GM12878 (cell line): ENCODE data around the gene ADGB. TPM values are rescaled to one million over a fixed set of nuclear protein-coding genes. Genes with fewer than 3 reads are reported as not detected.

ENCODE experiments used
- ATAC-seq: fragments of 200-7000 bp; cut with Tn5 transposase; 3 replicates; pipeline ENCODE4 v1.9.1; 2020; ENCODE audit warnings: mild to moderate bottlenecking, moderate library complexity
- BruUV-seq: library from RNA; stranded (reverse); fragments of 400-500 nt; replicated peaks from 2 replicates; lab custom pipeline; 2021; lab: Mats Ljungman, UMichigan
- CTCF ChIA-PET: fragments of 300-600 bp; sonication (Branson Sonifier 250); formaldehyde crosslinking; extraction: SDS; loops from one replicate; lab custom pipeline; 2021; ENCODE audit warnings: inconsistent platforms; lab: Yijun Ruan, JAX
- POLR2A ChIA-PET: fragments of 350-600 bp; formaldehyde crosslinking; extraction: SDS; loops from one replicate; lab custom pipeline; 2021; ENCODE audit warnings: inconsistent platforms; lab: Charles Lee
- RAD21 ChIA-PET: fragments of 300-600 bp; sonication (Branson Sonifier 250); formaldehyde crosslinking; loops from one replicate; lab custom pipeline; 2023; ENCODE audit warnings: antibody characterized with exemption; ENCODE audit not compliant: unreplicated experiment; lab: Charles Lee
- SMC1A ChIA-PET: fragments of 300-600 bp; sonication (Branson Sonifier 250); formaldehyde crosslinking; loops from one replicate; lab custom pipeline; 2023; ENCODE audit not compliant: unreplicated experiment, uncharacterized antibody; lab: Charles Lee
- DNase-seq: peaks from one replicate; pipeline ENCODE4 v3.0.0-alpha.2; 2011; ENCODE audit warnings: low read depth, low spot score
- FAIRE-seq: peaks from 3 replicates; lab custom pipeline; 2011; peaks lifted over from hg19 to GRCh38; lab: Jason Lieb, UNC
- H2AFZ ChIP-seq: 2 replicates; pipeline ENCODE4 v1.6.0; 2011; ENCODE audit warnings: low read depth, low read length, control low read depth; ENCODE audit not compliant: control insufficient read depth
- H3K27ac ChIP-seq: 2 replicates; pipeline ENCODE4 v1.5.1; 2011; ENCODE audit warnings: control low read depth; ENCODE audit not compliant: control insufficient read depth, insufficient read depth
- H3K27me3 ChIP-seq, 2 experiments: replicated peaks in 1 of 2; 2 replicates each; pipeline versions ENCODE4 v1.6.0 to v1.6.1; 2011; ENCODE audit warnings: low read length in 1 of 2; ENCODE audit not compliant: control insufficient read depth in 2 of 2, insufficient read depth in 2 of 2
- H3K36me3 ChIP-seq, 2 experiments: 2 replicates each; pipeline ENCODE4 v1.5.1; 2011; ENCODE audit warnings: low read length in 1 of 2; ENCODE audit not compliant: control insufficient read depth in 2 of 2, insufficient read depth in 2 of 2
- H3K4me1 ChIP-seq: 2 replicates; pipeline ENCODE4 v1.6.1; 2011; ENCODE audit warnings: mild to moderate bottlenecking, low read length, moderate library complexity, mixed read lengths; ENCODE audit not compliant: control insufficient read depth, insufficient read depth
- H3K4me2 ChIP-seq: 2 replicates; pipeline ENCODE4 v1.6.0; 2011; ENCODE audit warnings: control low read depth; ENCODE audit not compliant: control insufficient read depth, insufficient read depth
- H3K4me3 ChIP-seq: fragments of 200-600 bp; sonication (generic); 2 replicates; pipeline ENCODE4 v1.5.1; 2016
- H3K79me2 ChIP-seq: 2 replicates; pipeline ENCODE4 v1.6.0; 2011; ENCODE audit warnings: low read length; ENCODE audit not compliant: control insufficient read depth, insufficient read depth
- H3K9ac ChIP-seq: 2 replicates; pipeline ENCODE4 v1.8.0; 2011; ENCODE audit warnings: low read length, control low read depth, mixed read lengths; ENCODE audit not compliant: control insufficient read depth, insufficient read depth
- H3K9me3 ChIP-seq: replicated peaks from 3 replicates; pipeline ENCODE4 v1.5.1; 2011; ENCODE audit warnings: mild to moderate bottlenecking, low read length; ENCODE audit not compliant: control insufficient read depth, insufficient read depth
- H4K20me1 ChIP-seq: 2 replicates; pipeline ENCODE4 v1.6.0; 2011; ENCODE audit not compliant: control insufficient read depth, insufficient read depth
- BHLHE40 ChIP-seq, 2 experiments: fragments of 450-650 bp in 1 of 2; IDR thresholded peaks; 2 replicates each; pipeline ENCODE4 v1.6.1; 2011 to 2017; ENCODE audit warnings: low read depth in 2 of 2, borderline replicate concordance in 1 of 2, improper control_type of control experiment in 1 of 2, low read length in 1 of 2, mild to moderate bottlenecking in 1 of 2
- GATAD2B ChIP-seq: fragments of 450-650 bp; conservative IDR thresholded peaks from 2 replicates; pipeline ENCODE4 v1.6.1; 2017; ENCODE audit warnings: low read depth, mild to moderate bottlenecking, moderate library complexity
- HSF1 ChIP-seq: fragments of 150-350 bp; IDR thresholded peaks from 2 replicates; pipeline ENCODE4 v1.6.1; 2014; ENCODE audit warnings: mild to moderate bottlenecking, low read depth, low read length
- NR2C2 ChIP-seq: IDR thresholded peaks from 2 replicates; pipeline ENCODE4 v1.6.1; 2011; ENCODE audit warnings: borderline replicate concordance, low read depth; ENCODE audit not compliant: control insufficient read depth, insufficient read length
- PAX8 ChIP-seq: fragments of 450-650 bp; IDR thresholded peaks from 2 replicates; pipeline ENCODE4 v1.6.1; 2017; ENCODE audit warnings: mild to moderate bottlenecking, moderate library complexity
- POLR2AphosphoS5 ChIP-seq: IDR thresholded peaks from 2 replicates; pipeline ENCODE4 v1.6.1; 2011; ENCODE audit warnings: mild to moderate bottlenecking, low read length, inconsistent platforms
- ZBTB33 ChIP-seq: fragments of 450-650 bp; IDR thresholded peaks from 2 replicates; pipeline ENCODE4 v1.6.1; 2017; ENCODE audit warnings: mild to moderate bottlenecking
- ZNF622 ChIP-seq: fragments of 450-650 bp; IDR thresholded peaks from 2 replicates; pipeline ENCODE4 v1.6.1; 2017; ENCODE audit warnings: mild to moderate bottlenecking, inconsistent platforms
- WGBS: methylation state at CpG from one replicate; pipeline ENCODE4 v1.1.6; 2016; ENCODE audit warnings: low lambda C conversion rate; ENCODE audit not compliant: insufficient replicate concordance, insufficient coverage; ENCODE audit errors: missing lambda C conversion rate; 5-methylcytosine and 5-hydroxymethylcytosine counted together
- in situ Hi-C: fragments of 300-500 bp; cut with MboI; formaldehyde crosslinking; loops from 9 replicates; pipeline ENCODE4 v1.14.3; 2018; ENCODE audit warnings: mixed read lengths
- intact Hi-C: fragments of 100-400 bp; cut with micrococcal nuclease; formaldehyde crosslinking; loops from one replicate; pipeline ENCODE4 v1.14.2; 2022; ENCODE audit not compliant: unreplicated experiment
- polyA plus RNA-seq, 11 experiments: library from polyadenylated mRNA; depleted of rRNA in 4 of 11; unstranded in 6 of 11; stranded (reverse) in 5 of 11; fragments of >200 nt; fragmentation: Nextera tagmentation in 4 of 11; fragmentation: Illumina TruSeq in 1 of 11; extraction: Ambion mirVana in 4 of 11; extraction: Trizol in 1 of 11; gene quantifications; 1 replicate in 1 of 11; 2 replicates in 10 of 11; pipeline versions ENCODE4 v1.2.1 to v1.2.3, GENCODE V29; 2011 to 2016; ENCODE audit warnings: inconsistent platforms in 2 of 11, missing spikeins in 2 of 11, low read depth in 1 of 11
- total RNA-seq, 4 experiments: library from RNA; depleted of rRNA in 3 of 4; stranded (reverse); fragments of >200 nt in 3 of 4; fragmentation: Illumina TruSeq in 1 of 4; extraction: Trizol in 1 of 4; gene quantifications; 2 replicates each; pipeline versions ENCODE4 v1.2.1 to v1.2.3, GENCODE V29; 2013 to 2021
- TF ChIP-seq, protein P1 (sequence below): fragments of 450-650 bp; formaldehyde crosslinking; IDR thresholded peaks from 2 replicates; pipeline ENCODE4 v1.4.0; 2020; ENCODE audit warnings: mild to moderate bottlenecking, moderate library complexity
- TF ChIP-seq, protein P2 (sequence below): fragments of 450-650 bp; conservative IDR thresholded peaks from 2 replicates; pipeline ENCODE4 v1.6.1; 2017; ENCODE audit warnings: mild to moderate bottlenecking, moderate library complexity

ADGB gene
- total and polyA plus RNA-seq, 10 of the 15 experiments (the other 5 are each of a cell fraction or from before 2014, with no cell fraction given): not detected

GRCh38 chr6:146593986-146594385 is 4.8 kb upstream of the ADGB start:
- Histone ChIP-seq H3K36me3 (no peaks in the 10 kb centered on the region), H3K27ac (no peak overlapping the region), H3K4me2 (no peak overlapping the region), H3K4me3 (no peak overlapping the region), H4K20me1 (no peaks in the 10 kb centered on the region), H3K4me1 (no peaks in the 10 kb centered on the region), H2AFZ (no peak overlapping the region), H3K9ac (no peak overlapping the region), H3K9me3 (no peaks in the 10 kb centered on the region), H3K79me2 (no peaks in the 10 kb centered on the region), H3K27me3 (no peaks in the 10 kb centered on the region; a peak in 1 of 4 replicates)
- ChIA-PET RAD21 (no interaction called here), CTCF (no interaction called here), POLR2A (no interaction called here), SMC1A (no interaction called here)
- in situ Hi-C loops (no loop called here), intact Hi-C loops (no loop called here)
- DNase-seq: no peak
- TF ChIP-seq ZBTB33: no peak
- no peak for TF ChIP-seq HSF1
- no peak for TF ChIP-seq GATAD2B
- TF ChIP-seq PAX8: no peak
- TF ChIP-seq NR2C2: no peak
- TF ChIP-seq, protein P1, sequence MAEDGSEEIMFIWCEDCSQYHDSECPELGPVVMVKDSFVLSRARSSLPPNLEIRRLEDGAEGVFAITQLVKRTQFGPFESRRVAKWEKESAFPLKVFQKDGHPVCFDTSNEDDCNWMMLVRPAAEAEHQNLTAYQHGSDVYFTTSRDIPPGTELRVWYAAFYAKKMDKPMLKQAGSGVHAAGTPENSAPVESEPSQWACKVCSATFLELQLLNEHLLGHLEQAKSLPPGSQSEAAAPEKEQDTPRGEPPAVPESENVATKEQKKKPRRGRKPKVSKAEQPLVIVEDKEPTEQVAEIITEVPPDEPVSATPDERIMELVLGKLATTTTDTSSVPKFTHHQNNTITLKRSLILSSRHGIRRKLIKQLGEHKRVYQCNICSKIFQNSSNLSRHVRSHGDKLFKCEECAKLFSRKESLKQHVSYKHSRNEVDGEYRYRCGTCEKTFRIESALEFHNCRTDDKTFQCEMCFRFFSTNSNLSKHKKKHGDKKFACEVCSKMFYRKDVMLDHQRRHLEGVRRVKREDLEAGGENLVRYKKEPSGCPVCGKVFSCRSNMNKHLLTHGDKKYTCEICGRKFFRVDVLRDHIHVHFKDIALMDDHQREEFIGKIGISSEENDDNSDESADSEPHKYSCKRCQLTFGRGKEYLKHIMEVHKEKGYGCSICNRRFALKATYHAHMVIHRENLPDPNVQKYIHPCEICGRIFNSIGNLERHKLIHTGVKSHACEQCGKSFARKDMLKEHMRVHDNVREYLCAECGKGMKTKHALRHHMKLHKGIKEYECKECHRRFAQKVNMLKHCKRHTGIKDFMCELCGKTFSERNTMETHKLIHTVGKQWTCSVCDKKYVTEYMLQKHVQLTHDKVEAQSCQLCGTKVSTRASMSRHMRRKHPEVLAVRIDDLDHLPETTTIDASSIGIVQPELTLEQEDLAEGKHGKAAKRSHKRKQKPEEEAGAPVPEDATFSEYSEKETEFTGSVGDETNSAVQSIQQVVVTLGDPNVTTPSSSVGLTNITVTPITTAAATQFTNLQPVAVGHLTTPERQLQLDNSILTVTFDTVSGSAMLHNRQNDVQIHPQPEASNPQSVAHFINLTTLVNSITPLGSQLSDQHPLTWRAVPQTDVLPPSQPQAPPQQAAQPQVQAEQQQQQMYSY (CRISPR knock-in tag): no peak
- TF ChIP-seq, protein P2, sequence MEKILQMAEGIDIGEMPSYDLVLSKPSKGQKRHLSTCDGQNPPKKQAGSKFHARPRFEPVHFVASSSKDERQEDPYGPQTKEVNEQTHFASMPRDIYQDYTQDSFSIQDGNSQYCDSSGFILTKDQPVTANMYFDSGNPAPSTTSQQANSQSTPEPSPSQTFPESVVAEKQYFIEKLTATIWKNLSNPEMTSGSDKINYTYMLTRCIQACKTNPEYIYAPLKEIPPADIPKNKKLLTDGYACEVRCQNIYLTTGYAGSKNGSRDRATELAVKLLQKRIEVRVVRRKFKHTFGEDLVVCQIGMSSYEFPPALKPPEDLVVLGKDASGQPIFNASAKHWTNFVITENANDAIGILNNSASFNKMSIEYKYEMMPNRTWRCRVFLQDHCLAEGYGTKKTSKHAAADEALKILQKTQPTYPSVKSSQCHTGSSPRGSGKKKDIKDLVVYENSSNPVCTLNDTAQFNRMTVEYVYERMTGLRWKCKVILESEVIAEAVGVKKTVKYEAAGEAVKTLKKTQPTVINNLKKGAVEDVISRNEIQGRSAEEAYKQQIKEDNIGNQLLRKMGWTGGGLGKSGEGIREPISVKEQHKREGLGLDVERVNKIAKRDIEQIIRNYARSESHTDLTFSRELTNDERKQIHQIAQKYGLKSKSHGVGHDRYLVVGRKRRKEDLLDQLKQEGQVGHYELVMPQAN: no peak
- TF ChIP-seq POLR2AphosphoS5: no peak
- no peak for TF ChIP-seq BHLHE40 (IDR thresholded peaks at IDR 0.05; ENCODE audit: borderline replicate concordance in 1 of 2, low read depth in 2 of 2, low read length in 1 of 2)
- TF ChIP-seq ZNF622: no peak
- WGBS: 10% methylated on average over 2 of the region's 2 CpGs
- no TSS peak for BruUV-seq
- no peak for ATAC-seq
- FAIRE-seq: no peak
